Measurements from ENCODE around the gene TIGD1. TPM values are rescaled to one million over a fixed set of nuclear protein-coding genes. Genes with fewer than 3 reads are reported as not detected.
A peak's percentile ranks its signal among the peaks of the same experiment; 100 is the strongest.

TIGD1 gene
- 6.0 TPM for total RNA-seq (2021; ENCODE audit: unreplicated experiment)
- 1.5 and 1.6 TPM in 2 replicates for polyA plus RNA-seq (2012)
- Bru-seq, nascent RNA = percentile 97 among the genes with signal in this experiment
- percentile 78 among the genes with signal in this experiment for BruChase-seq, experiment 1, labeled RNA remaining after a 6-hour chase
- BruChase-seq, experiment 2, labeled RNA remaining after a 2-hour chase = percentile 94 among the genes with signal in this experiment
- long read RNA-seq, partial matches to known transcripts = 0 of 4 reads
- long read RNA-seq, other reads (novel, unspliced or antisense) = 0 of 4 reads

- DNase-seq (ENCODE audit: low read depth, low spot score) (peak; percentile 84), ATAC-seq (peak; percentile 95)
- Histone ChIP-seq H3K79me2 (ENCODE audit: insufficient read depth, low read length) (peaks cover 80% of the 10 kb centered on the region), H3K27ac (ENCODE audit: low read depth, low read length) (peak within 1 kb of the TSS; percentile 86), H3K9ac (ENCODE audit: low read length) (peak within 1 kb of the TSS; percentile 98), H4K20me1 (ENCODE audit: insufficient read depth) (no peaks in the 10 kb centered on the region; the same call in 1 of the 2 replicates), H3K4me1 (ENCODE audit: control insufficient read depth in 1 of 2, insufficient read depth in 2 of 2, low read length in 2 of 2) (peaks cover 5 to 15% of the 10 kb centered on the region in 2 experiments; a peak in 3 of 4 replicates), H3K4me2 (ENCODE audit: low read length) (peak within 1 kb of the TSS; percentile 93), H2AFZ (ENCODE audit: low read depth, low read length, poor library complexity, severe bottlenecking) (peak within 1 kb of the TSS; percentile 73), H3K4me3 (replicated peaks in 1 of 2; ENCODE audit: low read depth in 1 of 2, low read length in 2 of 2) (peak within 1 kb of the TSS; percentile 76 to 95), H3K9me3 (ENCODE audit: control insufficient read depth in 1 of 2, insufficient read depth in 1 of 2, low read depth in 1 of 2, low read length in 2 of 2) (no peaks in the 10 kb centered on the region; a peak in 1 of 4 replicates), H3K9me2 (ENCODE audit: insufficient read depth) (no peaks in the 10 kb centered on the region), H3K36me3 (ENCODE audit: control insufficient read depth in 1 of 2, insufficient read depth in 2 of 2, low read length in 2 of 2) (peaks cover 2 to 21% of the 10 kb centered on the region in 2 experiments; a peak in 2 of 4 replicates), H3K27me3 (ENCODE audit: insufficient read depth, low read length) (no peaks in the 10 kb centered on the region)
- intact Hi-C loops (cut with micrococcal nuclease) = no loop called here
- BruUV-seq (replicated peaks) = no TSS peak
- RAD21 ChIA-PET (ENCODE audit: low non-redundant PET in 1 of 2, low total read pairs in 2 of 2, uncharacterized antibody in 2 of 2, unreplicated experiment in 2 of 2) = no interaction called here
- CTCF ChIA-PET = interaction anchor here (1.0 kb wide), 1 partner anchor 55 kb away, joined by 3 read pairs; no protein-coding TSS in a partner anchor
- POLR2A ChIA-PET = interaction anchor here (0.5 to 1.4 kb wide), 5 partner anchors 10 to 43 kb away, joined by 3 to 6 read pairs (median 4); no protein-coding TSS in a partner anchor
- TF ChIP-seq FOSL1 (IDR thresholded peaks at IDR 0.05; ENCODE audit: low read depth) (no peak), ZFX (IDR thresholded peaks at IDR 0.05) (peak; percentile 63), ZNF274 (IDR thresholded peaks at IDR 0.05; ENCODE audit: low read depth, low read length) (no peak), TCF7L2 (IDR thresholded peaks at IDR 0.05; ENCODE audit: borderline replicate concordance, extremely low read depth, insufficient read depth, insufficient read length) (peak; percentile 66), EZH2 (IDR thresholded peaks at IDR 0.05) (no peak), SIN3A (IDR thresholded peaks at IDR 0.05; ENCODE audit: low read depth) (peak; percentile 69), CEBPB (IDR thresholded peaks at IDR 0.05; ENCODE audit: low read depth) (no peak), SRF (IDR thresholded peaks at IDR 0.05; ENCODE audit: low read depth) (peak; percentile 68; the same call in 1 of the 2 replicates), POLR2A (IDR thresholded peaks at IDR 0.05; ENCODE audit: borderline replicate concordance, extremely low read depth, insufficient read depth, insufficient read length) (peak; percentile 93), CBX3 (IDR thresholded peaks at IDR 0.05; ENCODE audit: low read depth) (peak; percentile 97), SP1 (IDR thresholded peaks at IDR 0.05; ENCODE audit: low read depth) (0 out of 2 replicates have a peak, but pooled peaks have one; percentile 7), JUND (IDR thresholded peaks at IDR 0.05) (no peak), YY1 (IDR thresholded peaks at IDR 0.05; ENCODE audit: extremely low read depth, insufficient replicate concordance, low read depth, low read length) (peak; percentile 85), RAD21 (IDR thresholded peaks at IDR 0.05; ENCODE audit: low read depth) (no peak), EZH2phosphoT487 (IDR thresholded peaks at IDR 0.05; ENCODE audit: borderline replicate concordance) (no peak), EGR1 (IDR thresholded peaks at IDR 0.05; ENCODE audit: low read depth) (peak; percentile 92), ELF1 (IDR thresholded peaks at IDR 0.05; ENCODE audit: borderline replicate concordance, low read depth) (0 out of 2 replicates have a peak, but pooled peaks have one; percentile 58), ATF3 (IDR thresholded peaks at IDR 0.05) (no peak), ZBTB33 (IDR thresholded peaks at IDR 0.05; ENCODE audit: extremely low read depth, insufficient replicate concordance, low read length) (peak; percentile 79), POLR2AphosphoS5 (IDR thresholded peaks at IDR 0.05; ENCODE audit: low read depth, low read length) (peak; percentile 96)
- TF ChIP-seq, protein P1, sequence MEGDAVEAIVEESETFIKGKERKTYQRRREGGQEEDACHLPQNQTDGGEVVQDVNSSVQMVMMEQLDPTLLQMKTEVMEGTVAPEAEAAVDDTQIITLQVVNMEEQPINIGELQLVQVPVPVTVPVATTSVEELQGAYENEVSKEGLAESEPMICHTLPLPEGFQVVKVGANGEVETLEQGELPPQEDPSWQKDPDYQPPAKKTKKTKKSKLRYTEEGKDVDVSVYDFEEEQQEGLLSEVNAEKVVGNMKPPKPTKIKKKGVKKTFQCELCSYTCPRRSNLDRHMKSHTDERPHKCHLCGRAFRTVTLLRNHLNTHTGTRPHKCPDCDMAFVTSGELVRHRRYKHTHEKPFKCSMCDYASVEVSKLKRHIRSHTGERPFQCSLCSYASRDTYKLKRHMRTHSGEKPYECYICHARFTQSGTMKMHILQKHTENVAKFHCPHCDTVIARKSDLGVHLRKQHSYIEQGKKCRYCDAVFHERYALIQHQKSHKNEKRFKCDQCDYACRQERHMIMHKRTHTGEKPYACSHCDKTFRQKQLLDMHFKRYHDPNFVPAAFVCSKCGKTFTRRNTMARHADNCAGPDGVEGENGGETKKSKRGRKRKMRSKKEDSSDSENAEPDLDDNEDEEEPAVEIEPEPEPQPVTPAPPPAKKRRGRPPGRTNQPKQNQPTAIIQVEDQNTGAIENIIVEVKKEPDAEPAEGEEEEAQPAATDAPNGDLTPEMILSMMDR (IDR thresholded peaks at IDR 0.05 in 2 of 3, conservative IDR thresholded peaks at IDR 0.05 in 1 of 3; ENCODE audit: borderline replicate concordance in 1 of 3, insufficient read depth in 1 of 3, low read depth in 2 of 3, low read length in 2 of 3) = peak in 1 of 3 experiments; percentile 10; a peak in 1 of 6 replicates
- TF ChIP-seq, protein P2, sequence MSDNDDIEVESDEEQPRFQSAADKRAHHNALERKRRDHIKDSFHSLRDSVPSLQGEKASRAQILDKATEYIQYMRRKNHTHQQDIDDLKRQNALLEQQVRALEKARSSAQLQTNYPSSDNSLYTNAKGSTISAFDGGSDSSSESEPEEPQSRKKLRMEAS (IDR thresholded peaks at IDR 0.05) = peak; percentile 95
These were observed at the start of gene TIGD1, which contains the start of gene EIF4E2 for GRCh38 chr2:232550354-232551249. Gene TIGD1, minus strand, starts transcription at chr2:232550557. Its CDS starts 675 bp downstream, at chr2:232549882. Gene EIF4E2, plus strand, starts transcription at chr2:232550689. Its CDS starts 36 bp downstream, at chr2:232550725.
